ENCODE results near the gene TSEN15.

TSEN15 gene

DNA sequence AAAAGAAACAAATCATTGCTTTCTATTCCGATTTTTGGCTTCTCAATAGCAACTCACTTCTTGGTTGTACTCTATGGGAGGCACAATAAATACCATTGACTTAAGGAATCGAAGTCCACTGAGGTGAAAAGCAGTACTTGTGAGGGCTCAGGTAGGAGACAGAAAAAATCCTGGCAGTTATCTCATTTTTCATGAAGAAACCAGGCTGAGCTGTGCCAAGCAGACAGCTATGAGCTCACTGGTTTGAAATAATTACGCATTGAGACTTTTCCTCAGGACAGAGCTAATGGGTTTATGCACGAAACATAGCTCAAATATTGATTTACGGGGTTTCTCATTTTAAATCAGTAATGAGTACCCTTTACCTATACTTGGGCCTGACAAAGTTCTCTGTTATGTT, 32.5 kb upstream of the TSEN15 start:
- no peak overlapping the region for H3K27ac ChIP-seq (ENCODE audit: insufficient read depth, low read length, poor library complexity, severe bottlenecking)
- H3K9me3 ChIP-seq (ENCODE audit: control insufficient read depth, low read length) = no peaks in the 10 kb centered on the region
- H3K4me3 ChIP-seq (ENCODE audit: insufficient read depth, low read depth, low read length, poor library complexity, severe bottlenecking) = no peak overlapping the region
- no peaks in the 10 kb centered on the region for H3K36me3 ChIP-seq (ENCODE audit: control insufficient read depth, insufficient read depth, low read length)
- DNase-seq = no peak
- H3K27me3 ChIP-seq (replicated peaks; ENCODE audit: control insufficient read depth, insufficient read depth, low read length, poor library complexity, severe bottlenecking) = peaks cover under 1% of the 10 kb centered on the region
- no peaks in the 10 kb centered on the region for H3K4me1 ChIP-seq (ENCODE audit: control insufficient read depth, insufficient read depth, low read length, poor library complexity, severe bottlenecking)

DNA sequence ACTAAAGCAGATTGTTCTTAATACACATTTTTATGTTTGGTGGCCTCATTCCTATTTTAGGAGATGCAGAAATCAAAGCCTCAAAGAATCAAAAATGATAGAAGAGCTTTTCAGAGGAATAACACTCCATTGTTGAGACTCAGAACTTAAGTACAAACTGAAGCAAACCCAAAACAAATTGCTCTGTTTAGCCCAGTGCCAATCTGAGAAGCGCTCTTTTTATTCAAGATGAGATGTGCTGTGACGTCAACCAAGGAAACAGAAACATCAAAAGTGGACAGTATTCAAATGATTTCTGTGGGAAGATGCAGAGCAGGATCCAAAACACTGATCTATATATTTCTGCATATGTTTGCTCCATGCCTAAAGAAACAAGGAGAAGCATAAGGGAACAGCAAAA, 32.0 kb upstream of the TSEN15 start:
- Histone ChIP-seq H3K27ac (ENCODE audit: insufficient read depth, low read length, poor library complexity, severe bottlenecking) (no peak overlapping the region), H3K9me3 (ENCODE audit: control insufficient read depth, low read length) (no peaks in the 10 kb centered on the region), H3K4me3 (ENCODE audit: insufficient read depth, low read depth, low read length, poor library complexity, severe bottlenecking) (no peak overlapping the region), H3K36me3 (ENCODE audit: control insufficient read depth, insufficient read depth, low read length) (no peaks in the 10 kb centered on the region), H3K4me1 (ENCODE audit: control insufficient read depth, insufficient read depth, low read length, poor library complexity, severe bottlenecking) (no peaks in the 10 kb centered on the region), H3K27me3 (replicated peaks; ENCODE audit: control insufficient read depth, insufficient read depth, low read length, poor library complexity, severe bottlenecking) (no peaks in the 10 kb centered on the region)
- DNase-seq = no peak

DNA sequence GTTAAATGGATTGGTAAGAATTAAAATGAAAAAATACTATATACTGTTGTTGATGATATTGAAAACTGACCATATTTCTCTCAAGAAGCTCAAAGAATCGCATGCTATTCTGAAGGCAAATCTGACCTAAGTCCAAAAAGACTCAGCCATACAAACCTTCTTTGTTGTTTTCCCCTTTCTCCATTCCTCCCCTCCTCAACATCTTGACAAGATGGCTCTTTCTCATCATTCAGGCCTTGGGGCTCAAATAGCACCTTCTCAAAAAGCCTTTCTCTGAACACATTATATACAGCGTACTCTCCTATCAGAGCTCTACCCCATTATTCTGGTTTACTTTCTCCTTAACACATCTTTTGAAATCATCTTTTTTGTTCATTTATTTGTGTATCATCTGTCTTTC, 31.2 kb upstream of the TSEN15 start:
- Histone ChIP-seq H3K9me3 (ENCODE audit: control insufficient read depth, low read length) (no peaks in the 10 kb centered on the region), H3K4me3 (ENCODE audit: insufficient read depth, low read depth, low read length, poor library complexity, severe bottlenecking) (no peak overlapping the region), H3K27me3 (replicated peaks; ENCODE audit: control insufficient read depth, insufficient read depth, low read length, poor library complexity, severe bottlenecking) (no peaks in the 10 kb centered on the region), H3K27ac (ENCODE audit: insufficient read depth, low read length, poor library complexity, severe bottlenecking) (no peak overlapping the region), H3K36me3 (ENCODE audit: control insufficient read depth, insufficient read depth, low read length) (no peaks in the 10 kb centered on the region), H3K4me1 (ENCODE audit: control insufficient read depth, insufficient read depth, low read length, poor library complexity, severe bottlenecking) (no peaks in the 10 kb centered on the region)
- DNase-seq = no peak

DNA sequence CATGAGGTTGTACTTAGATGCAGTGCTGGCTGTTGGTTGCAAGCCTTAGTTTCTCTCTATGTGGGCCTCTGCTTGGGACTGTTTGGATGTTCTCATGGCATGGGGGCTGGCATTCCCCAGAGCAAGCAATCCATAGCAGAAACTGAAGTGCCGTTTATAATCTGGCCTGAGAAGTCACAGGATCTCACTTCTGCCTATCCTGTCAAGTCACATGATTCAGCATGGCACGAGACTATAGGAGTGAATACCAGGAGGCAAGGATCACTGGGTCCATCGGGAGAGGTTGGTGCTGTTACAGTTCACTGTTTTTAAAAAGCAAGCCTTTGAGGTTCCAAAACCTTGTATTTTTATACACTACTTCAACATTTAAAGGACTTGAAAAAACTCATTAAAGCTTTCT, 30.7 kb upstream of the TSEN15 start:
- Histone ChIP-seq H3K4me1 (ENCODE audit: control insufficient read depth, insufficient read depth, low read length, poor library complexity, severe bottlenecking) (no peaks in the 10 kb centered on the region), H3K27me3 (replicated peaks; ENCODE audit: control insufficient read depth, insufficient read depth, low read length, poor library complexity, severe bottlenecking) (no peaks in the 10 kb centered on the region), H3K36me3 (ENCODE audit: control insufficient read depth, insufficient read depth, low read length) (no peaks in the 10 kb centered on the region), H3K4me3 (ENCODE audit: insufficient read depth, low read depth, low read length, poor library complexity, severe bottlenecking) (no peak overlapping the region), H3K27ac (ENCODE audit: insufficient read depth, low read length, poor library complexity, severe bottlenecking) (no peak overlapping the region), H3K9me3 (ENCODE audit: control insufficient read depth, low read length) (no peaks in the 10 kb centered on the region)
- DNase-seq = no peak

DNA sequence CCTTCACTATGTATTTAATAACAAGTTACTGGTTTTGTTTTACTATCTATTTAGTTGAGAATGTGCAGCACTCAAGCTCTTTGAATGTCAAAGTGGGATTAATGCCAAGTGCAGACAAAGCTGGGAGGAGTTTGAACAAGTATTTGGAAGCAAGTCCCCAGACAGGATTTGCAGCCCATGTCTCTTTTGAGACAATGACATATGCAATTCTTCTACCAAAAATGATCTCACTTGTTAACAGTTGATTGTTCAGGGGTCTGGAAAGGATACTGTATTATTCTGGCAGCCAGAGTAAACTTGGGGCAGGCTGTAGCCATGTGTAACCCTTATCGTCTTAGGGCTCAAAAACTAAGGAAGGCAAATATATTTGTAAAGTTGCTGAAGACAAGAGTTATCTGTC, 29.8 kb upstream of the TSEN15 start:
- H3K4me1 ChIP-seq (ENCODE audit: control insufficient read depth, insufficient read depth, low read length, poor library complexity, severe bottlenecking) = no peaks in the 10 kb centered on the region
- H3K27ac ChIP-seq (ENCODE audit: insufficient read depth, low read length, poor library complexity, severe bottlenecking) = no peak overlapping the region

DNA sequence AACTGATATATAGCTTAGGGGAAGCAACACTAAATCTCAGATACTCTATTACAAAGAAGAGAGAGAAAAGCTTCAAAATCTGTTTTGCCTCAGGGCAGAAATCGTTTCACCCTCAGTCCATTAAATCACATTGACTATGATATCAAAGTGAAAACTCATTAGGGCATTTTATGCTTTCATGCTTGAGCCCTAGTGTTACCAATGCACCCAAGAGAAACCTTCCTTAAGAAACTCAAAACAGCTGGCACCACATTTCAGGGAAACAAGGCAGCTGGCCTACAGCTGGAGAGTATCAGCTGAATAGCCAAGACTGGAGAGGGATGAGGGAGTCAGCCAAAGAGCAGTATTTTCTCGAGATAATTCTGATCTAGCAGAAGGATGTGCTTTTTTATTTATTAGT, 28.9 kb upstream of the TSEN15 start:
- Histone ChIP-seq H3K36me3 (ENCODE audit: control insufficient read depth, insufficient read depth, low read length) (no peaks in the 10 kb centered on the region), H3K9me3 (ENCODE audit: control insufficient read depth, low read length) (no peaks in the 10 kb centered on the region), H3K4me3 (ENCODE audit: insufficient read depth, low read depth, low read length, poor library complexity, severe bottlenecking) (no peak overlapping the region), H3K4me1 (ENCODE audit: control insufficient read depth, insufficient read depth, low read length, poor library complexity, severe bottlenecking) (no peaks in the 10 kb centered on the region), H3K27me3 (replicated peaks; ENCODE audit: control insufficient read depth, insufficient read depth, low read length, poor library complexity, severe bottlenecking) (no peaks in the 10 kb centered on the region), H3K27ac (ENCODE audit: insufficient read depth, low read length, poor library complexity, severe bottlenecking) (no peak overlapping the region)
- no peak for DNase-seq

More for the DNA sequence above, 29.8 kb upstream of the TSEN15 start:
- DNase-seq = no peak
- Histone ChIP-seq H3K36me3 (ENCODE audit: control insufficient read depth, insufficient read depth, low read length) (no peaks in the 10 kb centered on the region), H3K9me3 (ENCODE audit: control insufficient read depth, low read length) (no peaks in the 10 kb centered on the region), H3K27me3 (replicated peaks; ENCODE audit: control insufficient read depth, insufficient read depth, low read length, poor library complexity, severe bottlenecking) (no peaks in the 10 kb centered on the region), H3K4me3 (ENCODE audit: insufficient read depth, low read depth, low read length, poor library complexity, severe bottlenecking) (no peak overlapping the region)

DNA sequence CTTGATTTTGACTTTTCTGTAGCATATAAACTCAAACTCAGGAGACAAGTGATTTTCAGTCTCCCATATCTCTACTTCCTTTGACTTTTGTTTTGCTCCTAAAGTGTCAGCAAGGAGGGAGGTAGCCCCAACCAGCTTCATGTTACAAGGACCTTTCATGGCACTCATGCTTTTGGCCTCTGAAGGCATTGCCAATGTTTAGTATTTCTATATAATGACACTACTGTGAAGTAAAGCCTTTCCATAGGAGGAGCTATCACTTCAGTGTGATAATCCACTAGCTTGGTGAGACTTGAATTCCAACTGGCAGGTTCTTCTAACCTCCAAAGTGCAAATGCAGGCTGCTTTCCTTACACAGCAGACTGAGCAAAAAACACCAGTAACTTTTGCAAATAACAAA, 28.4 kb upstream of the TSEN15 start:
- Histone ChIP-seq H3K9me3 (ENCODE audit: control insufficient read depth, low read length) (no peaks in the 10 kb centered on the region), H3K4me3 (ENCODE audit: insufficient read depth, low read depth, low read length, poor library complexity, severe bottlenecking) (no peak overlapping the region), H3K36me3 (ENCODE audit: control insufficient read depth, insufficient read depth, low read length) (no peaks in the 10 kb centered on the region), H3K27me3 (replicated peaks; ENCODE audit: control insufficient read depth, insufficient read depth, low read length, poor library complexity, severe bottlenecking) (no peaks in the 10 kb centered on the region), H3K4me1 (ENCODE audit: control insufficient read depth, insufficient read depth, low read length, poor library complexity, severe bottlenecking) (no peaks in the 10 kb centered on the region), H3K27ac (ENCODE audit: insufficient read depth, low read length, poor library complexity, severe bottlenecking) (no peak overlapping the region)
- no peak for DNase-seq

DNA sequence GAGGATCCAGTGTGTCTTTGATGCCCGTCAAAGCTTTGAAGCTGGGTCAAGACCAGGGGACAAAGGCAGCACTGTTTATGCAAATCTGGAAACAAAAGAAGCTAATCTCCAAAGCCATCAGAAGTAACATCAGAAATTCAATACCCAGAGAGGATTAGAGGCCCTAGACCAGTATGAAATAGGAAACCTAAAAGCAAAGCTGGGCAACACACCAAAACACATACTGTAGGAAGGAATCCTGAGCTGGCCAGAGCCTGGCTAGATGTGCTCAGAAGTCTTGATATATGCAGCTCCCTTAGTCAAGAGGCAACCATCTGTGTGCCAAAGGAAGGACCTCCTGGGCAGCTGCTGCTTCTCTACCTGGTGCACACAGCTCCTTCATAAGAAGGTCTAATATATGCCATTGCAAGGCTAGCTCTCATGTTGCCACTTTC, 26.3 kb upstream of the TSEN15 start:
- no peaks in the 10 kb centered on the region for H3K4me1 ChIP-seq (ENCODE audit: control insufficient read depth, insufficient read depth, low read length, poor library complexity, severe bottlenecking)
- H3K27me3 ChIP-seq (replicated peaks; ENCODE audit: control insufficient read depth, insufficient read depth, low read length, poor library complexity, severe bottlenecking) = no peaks in the 10 kb centered on the region
- no peaks in the 10 kb centered on the region for H3K36me3 ChIP-seq (ENCODE audit: control insufficient read depth, insufficient read depth, low read length)
- no peak for DNase-seq
- H3K27ac ChIP-seq (ENCODE audit: insufficient read depth, low read length, poor library complexity, severe bottlenecking) = no peak overlapping the region
- H3K9me3 ChIP-seq (ENCODE audit: control insufficient read depth, low read length) = no peaks in the 10 kb centered on the region
- H3K4me3 ChIP-seq (ENCODE audit: insufficient read depth, low read depth, low read length, poor library complexity, severe bottlenecking) = no peak overlapping the region

DNA sequence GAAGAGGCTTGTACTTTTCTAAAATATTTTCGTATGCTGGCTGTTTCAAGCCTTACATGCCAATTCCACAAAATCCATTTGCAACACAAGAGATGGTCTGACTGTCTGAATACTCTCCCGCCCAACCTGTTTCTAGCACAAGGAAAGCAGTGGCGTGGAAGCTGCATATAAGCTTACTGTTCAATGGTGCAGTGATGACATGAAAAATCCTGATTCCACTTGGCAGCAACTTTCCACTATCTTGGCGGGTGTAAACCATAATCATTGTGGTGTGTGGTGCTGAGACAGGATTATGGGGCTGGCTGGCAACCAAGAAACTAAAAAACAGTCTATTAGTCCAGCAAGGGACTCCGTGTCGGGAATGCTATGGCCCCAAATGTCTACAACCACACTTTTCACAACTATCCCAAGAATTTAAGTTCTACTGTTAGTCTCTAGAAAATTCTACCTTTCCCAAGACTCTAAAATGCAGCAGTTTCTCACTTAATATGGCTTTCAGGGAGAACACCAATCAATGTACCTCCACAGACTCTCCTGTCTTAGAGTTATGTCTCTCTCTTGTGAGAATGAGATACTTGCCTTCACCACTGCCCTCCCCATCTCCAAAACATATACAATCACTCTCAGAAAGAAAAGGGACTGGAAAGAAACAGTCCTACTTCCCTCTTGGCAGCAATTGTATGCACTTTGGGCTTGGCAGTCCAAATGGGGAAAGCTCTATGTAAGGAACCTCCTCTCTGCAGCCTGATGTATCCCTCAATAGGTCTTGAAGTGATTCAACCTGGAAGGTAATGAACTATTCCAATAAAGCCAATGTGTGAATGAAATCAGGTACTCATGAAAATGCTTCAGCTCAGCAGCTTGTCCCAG, 23.5 kb upstream of the TSEN15 start:
- no peak overlapping the region for H3K27ac ChIP-seq (ENCODE audit: insufficient read depth, low read length, poor library complexity, severe bottlenecking)
- no peaks in the 10 kb centered on the region for H3K36me3 ChIP-seq (ENCODE audit: control insufficient read depth, insufficient read depth, low read length)
- no peak for DNase-seq
- H3K4me3 ChIP-seq (ENCODE audit: insufficient read depth, low read depth, low read length, poor library complexity, severe bottlenecking) = no peak overlapping the region
- H3K9me3 ChIP-seq (ENCODE audit: control insufficient read depth, low read length) = no peaks in the 10 kb centered on the region
- H3K4me1 ChIP-seq (ENCODE audit: control insufficient read depth, insufficient read depth, low read length, poor library complexity, severe bottlenecking) = no peaks in the 10 kb centered on the region
- no peaks in the 10 kb centered on the region for H3K27me3 ChIP-seq (replicated peaks; ENCODE audit: control insufficient read depth, insufficient read depth, low read length, poor library complexity, severe bottlenecking)

DNA sequence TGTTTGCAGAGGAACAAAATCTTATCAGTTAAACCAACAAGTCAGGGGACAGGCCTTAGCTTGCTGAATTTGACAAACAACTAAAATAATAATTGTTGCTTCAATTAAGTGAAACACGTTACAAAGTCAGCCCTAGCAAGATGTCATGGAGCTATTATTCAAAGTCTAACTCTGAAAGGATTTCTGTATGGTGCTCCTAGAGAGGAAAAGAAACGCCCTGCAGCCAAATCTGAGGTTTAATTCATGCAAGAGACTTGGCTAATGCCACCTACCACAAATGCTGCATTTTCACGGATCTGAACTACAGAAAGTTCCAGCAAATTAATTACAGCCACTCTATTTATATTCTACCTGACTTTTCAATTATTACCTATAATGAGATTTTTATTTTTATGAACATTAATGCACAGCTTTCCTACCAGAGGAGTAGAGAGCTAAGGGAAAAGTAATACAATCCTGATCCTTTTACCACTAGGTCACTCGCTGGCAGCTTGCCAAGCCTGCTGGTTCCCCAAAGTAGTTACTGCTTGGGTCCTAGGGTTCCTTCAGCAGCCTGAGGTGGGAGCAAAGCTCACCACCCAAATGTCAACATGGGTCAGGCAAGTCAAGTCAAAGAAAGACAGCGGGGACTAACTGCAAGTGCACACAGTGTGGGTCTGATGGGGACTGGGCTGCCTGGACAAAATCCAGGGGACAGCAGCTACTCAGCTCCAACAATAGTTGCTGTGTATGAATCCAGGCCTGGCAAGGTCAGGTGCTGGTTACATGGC, 22.5 kb upstream of the TSEN15 start:
- H3K27me3 ChIP-seq (replicated peaks; ENCODE audit: control insufficient read depth, insufficient read depth, low read length, poor library complexity, severe bottlenecking) = no peaks in the 10 kb centered on the region
- no peaks in the 10 kb centered on the region for H3K36me3 ChIP-seq (ENCODE audit: control insufficient read depth, insufficient read depth, low read length)
- no peak for DNase-seq
- no peaks in the 10 kb centered on the region for H3K9me3 ChIP-seq (ENCODE audit: control insufficient read depth, low read length)
- H3K27ac ChIP-seq (ENCODE audit: insufficient read depth, low read length, poor library complexity, severe bottlenecking) = no peak overlapping the region
- H3K4me1 ChIP-seq (ENCODE audit: control insufficient read depth, insufficient read depth, low read length, poor library complexity, severe bottlenecking) = no peaks in the 10 kb centered on the region
- H3K4me3 ChIP-seq (ENCODE audit: insufficient read depth, low read depth, low read length, poor library complexity, severe bottlenecking) = no peak overlapping the region
